Measurements from ENCODE around the gene GALR2.
"Not testable (repeated sequence)": the region's sequence is repeated elsewhere in the genome, so short reads cannot be mapped to it uniquely, and the experiment has no call there.

The GALR2 gene

DNA sequence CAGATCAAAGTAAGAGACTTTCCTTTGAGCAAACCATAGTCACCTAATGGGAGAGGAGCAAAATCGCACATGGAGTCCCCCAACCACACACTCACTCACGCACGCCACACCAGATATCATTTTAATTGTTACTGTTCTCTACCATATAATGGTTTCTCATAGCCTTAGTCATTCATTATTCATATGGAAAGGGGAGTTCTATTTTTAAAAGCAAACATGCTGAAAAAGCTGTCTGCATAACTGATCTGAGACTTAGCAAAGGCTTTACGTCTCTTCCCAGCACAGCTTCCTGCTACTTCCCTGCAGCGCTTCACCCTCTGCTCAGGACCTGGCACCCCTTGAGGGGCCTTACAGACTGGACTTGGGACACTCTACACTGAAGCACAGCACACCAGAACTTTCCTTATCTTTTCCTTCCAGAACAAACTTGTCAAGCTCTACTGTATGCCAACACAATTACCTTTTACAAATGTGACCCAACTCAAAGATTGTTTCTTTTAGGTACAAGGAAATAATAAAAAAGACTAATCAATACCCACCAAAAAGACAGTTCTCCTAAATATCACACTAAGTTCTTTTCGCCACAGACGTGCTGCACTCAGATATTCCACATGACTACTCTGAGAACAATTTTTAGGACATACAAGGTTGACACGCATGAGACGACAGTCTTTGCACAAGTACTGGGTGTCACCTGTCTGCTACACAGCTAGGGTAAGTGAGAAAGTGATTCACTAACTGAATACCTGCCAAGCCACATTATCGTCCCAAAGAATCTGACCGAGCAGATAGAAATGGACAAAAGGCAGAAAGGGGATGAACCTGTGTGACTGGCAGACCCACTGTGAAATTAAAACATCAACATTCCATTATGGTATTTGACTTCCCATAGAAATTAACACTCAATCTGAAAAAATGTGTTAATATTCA is 23.8 kb upstream of the GALR2 start:
- no peak for DNase-seq

DNA sequence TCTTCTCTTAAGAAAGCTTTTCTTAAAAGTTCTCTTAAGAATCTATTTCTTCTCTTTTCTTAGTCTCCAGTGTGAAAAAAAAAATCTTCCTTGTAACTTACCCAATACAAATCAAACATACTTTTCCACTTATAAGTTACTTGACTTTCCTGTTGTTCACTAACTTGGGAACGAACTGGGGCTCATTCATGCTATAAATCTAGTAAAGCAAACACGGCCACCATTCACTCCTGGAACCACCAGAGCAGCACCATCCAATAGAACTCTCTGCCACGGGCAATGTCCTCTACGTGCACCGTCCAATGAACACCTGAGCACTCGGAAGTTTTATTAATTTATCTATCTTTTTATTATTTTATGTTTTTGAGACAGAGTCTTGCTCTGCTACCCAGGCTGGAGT is 23.0 kb upstream of the GALR2 start:
- no peak for DNase-seq

DNA sequence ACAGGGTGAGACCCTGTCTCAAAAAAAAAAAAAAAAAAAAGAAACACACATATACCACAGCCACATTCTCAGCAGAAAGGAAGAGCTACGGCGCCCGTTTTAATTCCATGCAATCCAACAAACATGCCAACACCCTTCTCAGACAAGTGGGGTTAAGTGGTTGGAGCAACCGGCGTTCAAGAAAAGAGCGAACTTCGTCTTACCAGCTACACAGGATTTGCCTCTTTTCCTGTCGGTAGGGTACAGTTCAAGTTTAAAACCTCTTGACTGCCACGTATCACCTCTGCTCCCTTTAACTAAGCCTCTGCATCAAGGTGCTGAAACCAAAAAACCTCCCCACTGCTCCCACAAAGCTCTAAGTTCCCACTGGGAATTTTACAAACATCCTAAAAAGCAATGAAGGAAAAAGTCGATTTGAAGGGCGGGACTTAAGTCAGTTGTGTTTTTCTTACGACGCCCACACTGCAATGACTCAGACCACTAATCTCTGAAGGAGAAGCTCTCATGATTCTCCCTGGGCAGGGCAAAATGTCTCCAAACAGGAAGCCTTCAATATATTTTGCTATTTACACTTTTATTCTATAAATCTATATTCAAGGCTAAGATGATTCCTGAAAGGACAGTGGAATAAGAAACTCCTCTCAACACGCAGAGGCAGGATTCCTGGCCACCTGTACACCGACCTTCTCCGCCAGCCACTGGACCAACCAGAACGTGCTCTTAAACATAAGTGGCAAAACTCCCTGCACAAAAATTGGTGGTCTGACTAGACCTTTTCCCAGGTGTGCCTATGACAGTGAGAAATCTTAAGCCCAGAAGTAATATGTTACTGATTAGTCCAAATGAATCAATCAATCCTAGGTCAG is 21.1 kb upstream of the GALR2 start:
- DNase-seq: peak in 1 of 2 experiments; percentile 21

DNA sequence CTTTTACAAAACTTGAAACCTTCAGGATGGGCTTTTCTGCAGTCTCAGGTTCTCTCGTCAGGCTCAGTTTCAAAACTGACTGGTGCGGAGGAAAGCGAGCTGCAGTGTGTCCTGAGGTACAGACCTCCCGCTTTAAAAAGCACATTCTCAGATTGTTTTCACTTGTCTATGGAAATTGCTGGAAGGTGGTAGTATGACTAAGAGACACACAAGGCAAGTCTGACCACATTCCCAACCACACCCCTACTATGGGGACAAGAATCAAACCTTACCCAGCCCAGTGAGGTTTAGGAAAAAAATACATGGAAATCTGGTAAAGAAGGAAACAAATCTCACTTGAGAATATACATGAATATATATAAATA is 20.5 kb upstream of the GALR2 start:
- DNase-seq: no peak

DNA sequence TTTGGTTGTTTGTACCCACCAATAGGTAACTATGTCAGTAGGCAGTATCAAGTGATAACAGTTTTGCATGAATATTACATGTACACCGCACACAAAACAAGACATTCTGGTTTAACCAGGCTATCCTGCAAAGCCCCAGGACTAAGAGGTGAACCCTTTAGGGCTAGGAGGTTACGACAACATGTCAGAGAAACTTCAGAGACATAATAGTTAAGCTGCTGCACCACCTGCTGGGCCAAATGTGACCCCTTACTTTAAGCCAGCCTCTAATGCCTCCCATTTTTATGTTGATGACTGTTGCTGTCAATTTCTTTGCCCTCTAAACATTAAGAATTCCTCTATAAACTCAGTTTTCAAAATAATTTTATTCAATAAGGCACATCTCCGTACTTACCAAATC is 17.7 kb upstream of the GALR2 start:
- DNase-seq: no peak

DNA sequence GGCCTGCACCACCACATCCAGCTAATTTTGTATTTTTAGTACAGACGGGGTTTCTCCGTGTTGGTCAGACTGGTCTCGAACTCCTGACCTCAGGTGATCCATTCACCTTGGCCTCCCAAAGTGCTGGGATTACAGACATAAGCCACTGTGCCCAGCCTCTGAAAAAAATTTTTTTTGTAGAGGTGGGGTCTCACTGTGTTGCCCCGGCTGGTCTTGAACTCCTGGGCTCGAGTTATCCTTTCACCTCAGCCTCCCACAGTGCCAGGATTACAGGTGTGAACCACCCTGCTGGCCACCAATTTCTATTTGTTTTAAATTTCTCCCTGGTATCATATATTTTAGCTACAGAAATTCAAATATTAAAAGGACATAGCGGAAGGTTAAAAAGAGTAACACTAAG is 16.3 kb upstream of the GALR2 start:
- not testable (repeated sequence) for DNase-seq

DNA sequence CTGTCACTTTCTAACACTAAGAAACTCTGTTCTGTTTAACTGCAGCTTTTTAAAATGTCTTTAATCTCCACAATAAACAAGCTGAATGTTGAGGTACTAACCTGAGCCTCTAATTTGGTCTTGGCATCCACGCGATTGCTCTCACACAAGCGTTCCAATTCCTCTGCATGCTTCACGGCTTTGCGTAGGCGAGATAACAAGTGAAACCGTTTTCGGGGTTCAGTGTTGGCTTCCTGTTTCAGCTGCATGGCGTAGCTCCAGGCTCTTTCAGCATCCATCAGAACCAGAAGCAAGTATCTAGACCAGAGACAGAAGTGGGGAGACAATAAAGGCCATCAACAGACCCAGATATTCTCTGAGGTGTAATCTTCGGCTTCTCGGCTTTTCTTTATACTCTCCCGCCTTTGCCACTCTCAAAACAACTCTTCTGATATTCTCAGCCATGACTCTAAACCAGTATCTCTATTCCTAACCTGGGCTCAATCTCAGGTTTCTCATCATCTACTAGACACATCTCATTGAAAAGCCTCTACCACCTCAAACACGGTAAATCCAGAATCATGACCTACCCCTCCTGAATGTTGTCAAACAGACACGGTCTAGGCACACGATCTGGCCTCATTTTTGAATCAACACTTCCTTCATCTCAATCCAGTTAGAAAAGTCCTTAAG is 10.6 kb upstream of the GALR2 start:
- no peak for DNase-seq

DNA sequence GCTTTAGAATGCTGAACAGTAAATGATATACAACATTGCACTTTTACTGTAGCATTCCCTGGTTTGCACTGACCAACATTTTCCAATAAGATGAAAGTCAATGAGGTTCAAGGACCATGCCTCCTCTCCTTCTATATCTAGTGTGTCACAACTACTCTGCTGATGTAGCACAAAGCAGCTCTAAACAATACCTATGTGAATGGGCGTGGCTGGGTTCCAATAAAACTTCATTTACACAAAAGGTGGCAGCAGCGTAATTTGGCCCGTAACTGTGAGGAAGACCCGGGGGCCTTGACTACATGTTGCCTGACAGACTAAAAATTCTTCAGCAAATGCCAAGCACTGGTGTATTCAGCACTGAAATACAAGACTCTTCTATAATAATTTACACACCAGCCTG is 8.8 kb upstream of the GALR2 start:
- no peak for DNase-seq

DNA sequence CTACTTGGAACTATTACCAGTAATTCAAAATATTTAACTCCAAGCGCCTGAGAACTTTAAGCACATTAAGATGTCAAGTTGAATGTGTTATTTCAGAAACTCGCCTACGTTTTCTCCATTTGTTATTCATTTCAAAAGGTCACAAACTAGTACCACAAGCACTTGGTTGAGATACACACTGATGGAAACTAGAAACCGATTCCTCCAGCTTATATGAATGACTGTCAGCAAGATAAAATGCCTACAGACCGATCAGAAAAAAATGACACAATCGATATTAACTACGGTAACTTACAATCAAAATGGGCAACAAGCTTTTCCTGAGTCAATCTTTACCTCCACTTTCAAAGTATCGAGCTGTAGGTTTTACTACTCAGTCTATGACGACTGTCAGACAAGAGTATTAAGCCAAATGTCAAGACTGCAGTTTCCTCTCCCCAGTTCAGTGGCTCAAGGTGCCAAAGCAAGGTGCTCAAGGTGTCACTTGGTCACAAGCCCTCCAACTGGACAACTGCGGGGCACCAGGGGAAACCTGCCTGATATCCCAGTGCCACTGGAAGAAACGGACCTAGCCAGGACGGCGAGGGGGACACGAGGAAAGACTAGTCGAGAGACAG is 2.9 kb upstream of the GALR2 start:
- no peak for DNase-seq

DNA sequence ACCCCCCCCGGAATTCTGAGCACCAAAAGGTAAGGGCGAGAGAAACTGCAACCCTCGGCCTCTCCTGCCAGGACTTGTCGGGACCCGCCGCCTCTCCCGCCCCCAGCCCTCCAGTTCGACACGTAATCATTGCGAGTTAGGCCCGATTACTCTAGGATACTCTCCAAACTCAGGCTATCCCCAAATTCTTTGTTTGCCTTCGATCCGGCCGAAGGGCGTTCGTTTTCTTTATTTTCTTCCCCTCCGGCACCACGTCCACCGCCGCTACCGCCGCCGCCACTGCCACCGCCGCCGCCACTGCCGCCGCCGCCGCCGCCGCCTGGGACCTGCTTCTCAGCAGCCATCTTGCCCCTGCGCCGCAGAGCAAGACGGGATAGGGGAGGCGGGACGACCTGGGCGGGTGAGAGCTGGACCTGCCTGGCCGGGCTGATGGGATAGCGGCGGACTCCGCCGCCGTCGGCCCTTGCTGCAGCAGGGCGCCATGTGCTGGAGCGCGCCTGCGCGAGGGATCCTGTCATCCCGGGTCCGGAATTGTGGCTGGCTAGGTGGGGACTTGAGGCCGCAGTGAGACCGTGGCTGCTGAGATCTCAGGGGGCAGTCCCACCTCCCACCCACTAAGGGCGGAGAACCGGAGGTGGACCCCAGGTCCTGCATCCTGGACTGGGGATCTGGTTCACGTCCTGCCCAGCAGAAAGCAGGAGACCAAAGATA is 2.3 kb upstream of the GALR2 start, which contains the start of gene SRP68:
SRP68 (minus strand) TSS at position 370 of the 711 bp plus-strand sequence; CDS start at position 344, 26 bp downstream.
- DNase-seq: peak; percentile 52 to 85

DNA sequence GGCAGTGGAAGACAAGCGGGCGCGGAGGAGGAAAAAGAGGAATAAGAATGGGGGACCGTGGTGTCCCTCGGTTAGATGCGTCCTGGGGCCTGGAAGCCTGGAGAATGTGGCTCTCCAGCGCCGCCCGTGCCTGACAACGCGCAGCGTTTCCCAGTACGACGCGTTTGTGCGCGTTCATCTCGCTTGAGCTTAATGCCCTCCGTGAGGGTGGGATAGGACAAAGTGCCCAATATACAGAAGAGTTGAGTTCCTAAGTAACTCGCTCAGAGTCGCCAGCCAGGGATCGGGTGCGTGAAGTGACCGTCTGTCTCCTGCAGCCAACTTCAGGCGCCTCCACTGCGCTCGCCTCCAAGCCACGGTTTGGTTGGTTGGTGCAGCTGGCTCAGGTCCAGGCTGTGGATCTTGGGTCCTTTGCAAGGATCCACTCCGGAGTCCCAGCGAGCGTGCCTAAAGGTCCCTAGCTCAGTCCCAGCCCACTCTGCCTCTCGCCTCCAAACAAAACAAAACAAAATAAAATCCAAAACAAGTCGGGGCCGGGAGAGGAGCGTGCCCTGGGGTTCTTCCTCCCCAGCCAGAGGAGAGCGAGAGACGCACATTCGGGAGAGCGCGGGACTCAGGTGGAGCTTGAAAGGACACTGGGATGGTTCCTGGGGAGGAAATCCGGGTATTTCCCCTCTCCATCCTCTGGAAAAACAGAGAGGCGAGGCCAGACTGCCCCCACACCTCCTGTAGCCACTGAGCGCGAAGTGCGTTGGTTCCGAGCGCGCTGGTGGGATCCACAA is 974 bp downstream of the GALR2 start:
- DNase-seq: no peak

DNA sequence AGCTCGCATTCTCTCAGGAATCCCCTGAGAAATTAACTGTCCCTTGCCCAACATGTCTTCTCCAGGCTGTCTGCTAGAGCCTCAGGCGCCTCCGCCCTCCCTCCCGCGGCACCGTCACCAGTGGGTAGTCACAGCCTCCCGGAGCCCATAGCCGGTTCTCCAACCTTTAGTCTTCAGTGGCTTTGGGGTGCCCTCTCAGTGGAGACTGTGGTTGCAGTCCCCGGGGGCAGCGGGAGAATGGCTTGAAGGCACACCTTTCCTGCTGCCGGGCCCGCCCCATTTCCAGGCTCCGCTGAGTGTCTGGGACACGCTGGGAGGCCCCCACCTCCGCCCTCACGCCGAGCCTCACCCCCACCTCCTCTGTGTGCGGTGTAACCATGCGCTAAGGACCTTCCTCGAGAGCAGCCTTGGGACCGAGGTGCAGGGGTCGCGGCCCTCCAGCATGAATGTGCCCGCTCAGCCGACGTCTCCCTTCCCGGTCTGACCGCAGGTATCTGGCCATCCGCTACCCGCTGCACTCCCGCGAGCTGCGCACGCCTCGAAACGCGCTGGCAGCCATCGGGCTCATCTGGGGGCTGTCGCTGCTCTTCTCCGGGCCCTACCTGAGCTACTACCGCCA is 1.7 kb downstream of the GALR2 start:
- DNase-seq: no peak

DNA sequence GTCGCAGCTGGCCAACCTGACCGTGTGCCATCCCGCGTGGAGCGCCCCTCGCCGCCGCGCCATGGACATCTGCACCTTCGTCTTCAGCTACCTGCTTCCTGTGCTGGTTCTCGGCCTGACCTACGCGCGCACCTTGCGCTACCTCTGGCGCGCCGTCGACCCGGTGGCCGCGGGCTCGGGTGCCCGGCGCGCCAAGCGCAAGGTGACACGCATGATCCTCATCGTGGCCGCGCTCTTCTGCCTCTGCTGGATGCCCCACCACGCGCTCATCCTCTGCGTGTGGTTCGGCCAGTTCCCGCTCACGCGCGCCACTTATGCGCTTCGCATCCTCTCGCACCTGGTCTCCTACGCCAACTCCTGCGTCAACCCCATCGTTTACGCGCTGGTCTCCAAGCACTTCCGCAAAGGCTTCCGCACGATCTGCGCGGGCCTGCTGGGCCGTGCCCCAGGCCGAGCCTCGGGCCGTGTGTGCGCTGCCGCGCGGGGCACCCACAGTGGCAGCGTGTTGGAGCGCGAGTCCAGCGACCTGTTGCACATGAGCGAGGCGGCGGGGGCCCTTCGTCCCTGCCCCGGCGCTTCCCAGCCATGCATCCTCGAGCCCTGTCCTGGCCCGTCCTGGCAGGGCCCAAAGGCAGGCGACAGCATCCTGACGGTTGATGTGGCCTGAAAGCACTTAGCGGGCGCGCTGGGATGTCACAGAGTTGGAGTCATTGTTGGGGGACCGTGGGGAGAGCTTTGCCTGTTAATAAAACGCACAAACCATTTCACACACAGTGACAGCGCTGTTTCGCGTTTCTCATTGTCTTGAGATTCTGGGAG is 2.4 kb downstream of the GALR2 start:
- DNase-seq: no peak

DNA sequence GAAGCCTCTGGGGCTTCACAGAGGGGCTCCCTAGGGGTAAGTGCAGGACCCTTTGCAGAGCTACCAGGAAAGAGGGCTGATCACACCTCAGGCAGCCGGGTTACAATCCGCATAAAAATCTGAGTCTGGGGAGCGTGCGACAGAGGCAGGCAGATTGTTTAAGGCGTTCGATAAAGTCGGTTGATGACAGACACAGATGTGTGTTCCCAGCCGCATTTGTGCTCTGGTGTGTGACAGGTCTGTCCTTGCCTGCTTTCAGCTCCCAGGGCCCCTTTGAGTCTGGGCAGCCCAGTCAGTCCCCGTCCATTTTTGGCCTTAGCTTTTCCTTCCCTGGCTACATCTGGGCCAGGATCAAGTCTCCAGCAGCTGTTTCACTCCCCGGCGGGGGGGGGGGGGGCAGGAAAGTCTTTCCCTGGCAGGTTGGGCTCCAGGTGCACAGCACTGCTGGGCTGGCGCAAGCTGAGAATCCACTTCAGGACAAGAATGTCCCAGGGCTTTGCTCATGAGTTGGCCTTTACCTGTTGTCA is 3.1 kb downstream of the GALR2 start:
- DNase-seq: no peak

DNA sequence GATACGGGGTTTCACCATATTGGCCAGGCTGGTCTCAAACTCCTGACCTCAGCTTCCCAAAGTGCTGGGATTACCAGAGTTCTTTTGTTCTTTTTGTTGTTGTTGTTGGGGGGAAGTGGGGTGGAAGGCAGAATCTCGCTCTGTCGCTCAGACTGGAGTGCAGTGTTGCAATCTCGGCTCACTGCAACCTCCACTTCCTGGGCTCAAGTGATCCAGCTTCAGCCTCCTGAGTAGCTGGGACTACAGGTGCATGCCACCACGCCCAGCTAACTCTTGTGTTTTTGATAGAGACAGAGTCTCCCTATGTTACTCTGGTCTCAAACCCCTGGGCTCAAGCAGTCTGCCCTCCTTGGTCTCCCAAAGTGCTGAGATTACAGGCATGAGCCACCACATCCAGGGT is 3.8 kb downstream of the GALR2 start:
- not testable (repeated sequence) for DNase-seq

DNA sequence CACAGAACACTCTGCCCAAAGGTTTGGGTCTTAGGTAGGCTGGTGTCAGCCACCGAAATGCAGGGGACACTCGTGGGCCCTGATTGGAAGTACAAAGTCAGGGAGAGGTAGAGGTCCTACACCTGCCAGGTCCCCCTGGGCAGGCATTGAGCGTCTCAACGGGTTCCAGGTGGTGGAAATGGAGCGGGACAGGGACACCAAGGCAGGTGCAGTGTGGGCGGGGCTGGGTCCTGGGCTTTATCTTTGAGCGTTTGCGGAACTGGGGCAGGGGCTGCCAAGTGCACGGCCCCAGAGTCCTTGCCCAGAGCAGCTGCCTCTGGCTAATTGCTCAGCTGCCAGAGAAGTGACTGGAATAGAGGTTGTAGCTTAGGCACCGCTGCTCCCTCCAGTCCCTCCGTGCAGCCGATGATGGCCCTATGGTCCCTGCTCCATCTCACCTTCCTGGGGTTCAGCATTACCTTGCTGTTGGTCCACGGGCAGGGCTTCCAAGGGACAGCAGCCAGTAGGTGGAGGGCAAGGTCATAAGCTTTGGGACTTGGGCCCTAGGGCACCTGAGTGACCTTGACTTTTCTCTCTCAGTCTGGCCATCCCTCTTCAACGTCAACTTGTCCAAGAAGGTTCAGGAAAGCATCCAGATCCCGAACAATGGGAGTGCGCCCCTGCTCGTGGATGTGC is 4.4 kb downstream of the GALR2 start, which contains the start of gene ZACN:
ZACN (plus strand) TSS at position 323 of the 675 bp plus-strand sequence; CDS start at position 406, 83 bp downstream.
- no peak for DNase-seq

DNA sequence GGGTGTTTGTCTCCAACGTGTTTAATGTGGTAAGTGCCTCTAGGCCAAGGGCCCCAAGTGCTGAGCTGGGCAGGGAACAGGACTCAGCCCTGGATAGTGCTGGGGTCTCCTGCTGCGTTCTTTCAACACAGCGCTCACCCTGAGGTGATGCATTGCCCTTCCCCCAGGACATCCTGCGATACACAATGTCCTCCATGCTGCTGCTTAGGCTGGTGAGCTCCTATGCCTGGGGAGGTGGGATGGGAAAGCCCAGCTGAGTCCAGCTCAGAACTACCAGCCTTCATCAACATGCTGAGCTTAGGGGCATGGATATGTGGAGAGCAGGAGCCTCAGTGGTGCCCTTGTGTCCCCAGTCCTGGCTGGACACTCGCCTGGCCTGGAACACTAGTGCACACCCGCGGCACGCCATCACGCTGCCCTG is 5.0 kb downstream of the GALR2 start:
- DNase-seq: no peak

DNA sequence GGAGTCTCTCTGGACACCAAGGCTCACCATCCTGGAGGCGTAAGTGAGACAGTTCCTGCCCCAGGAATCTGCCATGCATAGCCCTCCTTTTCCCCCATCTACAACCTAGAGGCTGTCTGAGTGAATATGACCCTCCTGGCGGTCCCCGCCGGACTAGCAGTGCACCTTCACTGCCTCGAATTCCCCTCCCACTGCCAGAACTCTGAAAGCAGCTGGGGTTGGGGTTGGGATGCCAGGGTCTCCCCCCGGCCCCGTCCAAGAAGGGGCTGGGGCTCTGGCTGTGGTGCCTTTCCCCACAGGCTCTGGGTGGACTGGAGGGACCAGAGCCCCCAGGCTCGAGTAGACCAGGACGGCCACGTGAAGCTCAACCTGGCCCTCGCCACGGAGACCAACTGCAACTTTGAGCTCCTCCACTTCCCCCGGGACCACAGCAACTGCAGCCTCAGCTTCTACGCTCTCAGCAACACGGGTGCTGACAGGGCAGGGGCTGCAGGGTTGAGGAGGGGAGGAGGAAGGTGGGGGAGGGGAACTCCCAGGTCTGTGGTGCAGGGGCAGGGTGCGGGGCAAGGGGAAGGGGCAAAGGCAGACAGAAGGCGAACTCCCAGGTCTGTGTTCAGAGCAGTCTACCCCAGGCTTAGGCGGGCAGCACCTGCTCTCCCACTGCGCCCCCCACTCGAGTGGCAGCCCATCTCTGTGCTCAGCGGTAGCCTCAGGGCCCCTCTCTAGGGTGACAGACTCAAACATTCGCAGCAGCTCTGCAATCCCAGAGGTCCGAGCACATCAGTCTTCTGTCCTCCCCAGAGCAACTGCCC is 5.6 kb downstream of the GALR2 start:
- no peak for DNase-seq
